Astrocyte of the spinal cord (primary cell): ENCODE results near the gene TIMP4.

ENCODE experiments used
- DNase-seq: peaks from one replicate; pipeline ENCODE4 v3.0.0; 2011; ENCODE audit warnings: low read depth, low spot score
- H3K4me3 ChIP-seq: 2 replicates; pipeline ENCODE4 v1.5.1; 2011; ENCODE audit warnings: low read depth, mild to moderate bottlenecking, low read length, moderate library complexity
- in situ Hi-C: cut with HindIII; loops from 2 replicates; pipeline ENCODE4 v1.10.0; 2017; ENCODE audit warnings: low sequenced_read_pairs
- TF ChIP-seq, protein P1 (sequence below): IDR thresholded peaks from 2 replicates; pipeline ENCODE4 v1.5.1; 2012; ENCODE audit warnings: low read depth, mild to moderate bottlenecking, low read length, inconsistent platforms

Gene TIMP4

DNA sequence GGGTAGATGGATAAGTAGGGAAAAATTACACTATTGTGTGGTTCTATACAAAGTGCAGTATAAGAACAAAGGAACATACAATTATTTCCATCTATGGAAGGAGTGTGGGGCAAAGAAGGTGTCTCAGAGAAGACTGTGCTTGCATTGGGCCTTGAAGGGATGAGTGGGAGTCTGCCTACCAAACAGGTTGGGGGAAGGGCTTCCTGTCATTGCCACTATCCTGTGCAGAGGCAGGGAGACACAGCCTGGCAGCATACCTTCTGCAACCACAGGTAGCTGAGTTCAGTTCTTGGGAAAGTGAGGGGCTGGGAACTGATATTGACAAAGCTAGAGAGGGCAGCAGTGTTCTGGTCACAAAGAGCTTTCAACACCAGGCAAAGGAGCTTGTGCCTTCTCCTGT lies 3.4 kb downstream of the TIMP4 start:
- in situ Hi-C loops, result no loop called here
- no peak for DNase-seq

DNA sequence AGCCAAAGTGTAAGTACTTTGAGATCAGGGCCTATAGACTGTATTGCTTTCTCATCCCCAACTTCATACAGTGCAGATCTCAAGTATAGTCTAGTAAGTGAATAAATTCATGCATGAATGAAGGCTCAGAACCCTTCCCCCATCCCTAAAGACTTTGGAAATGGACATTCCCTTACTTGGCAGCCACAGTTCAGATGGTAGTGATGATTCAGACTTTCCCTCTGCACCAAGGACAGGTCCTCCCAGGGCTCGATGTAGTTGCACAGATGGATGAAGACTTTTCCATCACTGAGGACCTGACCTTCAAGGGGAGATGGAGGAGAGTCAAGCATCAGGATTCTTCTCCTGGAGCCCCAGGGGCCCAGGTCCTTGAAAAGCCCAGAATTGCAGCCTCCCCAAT lies 4.6 kb downstream of the TIMP4 start:
- peak; percentile 22 for DNase-seq
- H3K4me3 ChIP-seq, result no peak overlapping the region
- in situ Hi-C loops, result no loop called here
- TF ChIP-seq, protein P1, sequence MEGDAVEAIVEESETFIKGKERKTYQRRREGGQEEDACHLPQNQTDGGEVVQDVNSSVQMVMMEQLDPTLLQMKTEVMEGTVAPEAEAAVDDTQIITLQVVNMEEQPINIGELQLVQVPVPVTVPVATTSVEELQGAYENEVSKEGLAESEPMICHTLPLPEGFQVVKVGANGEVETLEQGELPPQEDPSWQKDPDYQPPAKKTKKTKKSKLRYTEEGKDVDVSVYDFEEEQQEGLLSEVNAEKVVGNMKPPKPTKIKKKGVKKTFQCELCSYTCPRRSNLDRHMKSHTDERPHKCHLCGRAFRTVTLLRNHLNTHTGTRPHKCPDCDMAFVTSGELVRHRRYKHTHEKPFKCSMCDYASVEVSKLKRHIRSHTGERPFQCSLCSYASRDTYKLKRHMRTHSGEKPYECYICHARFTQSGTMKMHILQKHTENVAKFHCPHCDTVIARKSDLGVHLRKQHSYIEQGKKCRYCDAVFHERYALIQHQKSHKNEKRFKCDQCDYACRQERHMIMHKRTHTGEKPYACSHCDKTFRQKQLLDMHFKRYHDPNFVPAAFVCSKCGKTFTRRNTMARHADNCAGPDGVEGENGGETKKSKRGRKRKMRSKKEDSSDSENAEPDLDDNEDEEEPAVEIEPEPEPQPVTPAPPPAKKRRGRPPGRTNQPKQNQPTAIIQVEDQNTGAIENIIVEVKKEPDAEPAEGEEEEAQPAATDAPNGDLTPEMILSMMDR, result no peak

More for the DNA sequence above, 3.4 kb downstream of the TIMP4 start:
- H3K4me3 ChIP-seq, result no peak overlapping the region
- TF ChIP-seq, protein P1, result no peak

DNA sequence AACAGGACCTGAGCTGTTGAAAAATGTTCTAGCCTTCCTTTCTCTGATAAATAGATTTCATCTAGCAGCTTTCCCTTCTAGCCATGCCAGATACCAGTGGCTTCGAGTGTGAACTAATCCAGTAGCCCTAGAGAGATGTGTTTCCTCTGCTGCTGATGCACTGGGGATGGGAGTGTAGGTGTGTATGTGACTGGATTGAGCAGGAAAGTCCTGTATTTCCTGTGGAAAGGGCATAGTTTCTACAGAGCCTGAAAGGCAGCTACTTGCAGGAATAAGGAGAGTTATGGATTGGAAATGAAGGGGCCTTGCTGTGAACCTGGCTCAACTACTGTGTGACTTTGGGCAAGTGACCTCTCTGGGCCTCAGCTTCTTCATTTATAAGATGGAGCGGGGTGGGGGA lies 8.6 kb downstream of the TIMP4 start:
- H3K4me3 ChIP-seq, result no peak overlapping the region
- in situ Hi-C loops, result no loop called here
- TF ChIP-seq, protein P1, result no peak
- no peak for DNase-seq

DNA sequence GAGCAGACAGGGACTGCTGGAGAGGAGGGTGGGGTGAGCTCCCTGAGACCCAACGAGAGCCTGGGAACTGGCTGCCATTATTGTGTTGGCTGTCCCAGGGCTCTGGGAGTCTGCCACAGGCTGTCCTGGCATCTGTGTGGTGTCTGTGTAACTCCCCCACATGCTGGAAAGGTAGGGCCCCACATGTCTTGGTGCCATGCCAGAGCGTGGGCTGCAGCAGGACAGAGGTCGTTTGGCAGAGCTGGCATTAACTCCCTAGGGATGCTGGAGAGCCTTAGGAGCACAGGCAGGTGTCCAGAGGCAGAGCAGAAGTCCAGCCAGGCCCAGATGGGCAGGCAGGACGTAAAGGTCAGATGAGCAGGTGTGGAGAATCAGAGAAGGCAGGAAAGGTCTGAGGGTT lies 9.7 kb downstream of the TIMP4 start:
- H3K4me3 ChIP-seq, result no peak overlapping the region
- DNase-seq, result no peak
- TF ChIP-seq, protein P1, result no peak
- in situ Hi-C loops, result no loop called here

DNA sequence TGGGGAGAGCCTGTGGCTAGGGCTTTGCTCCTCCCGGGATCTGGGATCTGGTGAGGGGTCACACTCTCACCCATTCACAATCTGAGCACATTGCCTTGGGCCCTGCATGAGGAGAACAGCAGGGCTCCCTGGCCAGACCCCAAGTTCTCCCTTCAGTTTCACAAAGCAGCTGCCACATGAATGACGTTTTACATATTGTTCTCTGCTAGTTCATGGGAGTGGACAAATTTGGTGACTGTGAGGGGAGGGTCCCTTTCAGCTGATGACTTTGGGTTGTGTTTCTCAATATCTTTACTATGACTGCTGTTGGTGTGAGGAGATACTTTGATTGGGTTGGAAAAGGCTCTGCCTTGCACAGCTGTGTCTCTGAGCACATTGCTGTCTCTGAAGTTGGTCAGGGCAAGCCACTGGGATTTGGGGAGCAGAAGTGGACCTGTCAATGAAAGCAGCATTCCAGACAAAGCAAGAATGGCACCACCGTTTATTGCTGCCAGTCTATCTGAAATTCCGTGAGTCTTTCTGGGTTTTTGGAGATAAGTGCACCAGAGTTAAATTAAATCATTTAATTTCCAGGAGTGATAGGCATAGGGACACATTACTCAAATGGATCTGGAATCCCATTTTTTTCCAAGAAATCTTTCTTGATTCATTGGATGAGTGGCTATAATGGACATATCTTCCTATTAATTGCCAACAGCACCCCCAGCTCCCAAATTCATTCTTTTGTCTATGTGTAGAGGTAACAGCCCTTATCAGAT lies 10.3 kb downstream of the TIMP4 start:
- in situ Hi-C loops, result no loop called here
- H3K4me3 ChIP-seq, result no peak overlapping the region
- TF ChIP-seq, protein P1, result no peak

DNA sequence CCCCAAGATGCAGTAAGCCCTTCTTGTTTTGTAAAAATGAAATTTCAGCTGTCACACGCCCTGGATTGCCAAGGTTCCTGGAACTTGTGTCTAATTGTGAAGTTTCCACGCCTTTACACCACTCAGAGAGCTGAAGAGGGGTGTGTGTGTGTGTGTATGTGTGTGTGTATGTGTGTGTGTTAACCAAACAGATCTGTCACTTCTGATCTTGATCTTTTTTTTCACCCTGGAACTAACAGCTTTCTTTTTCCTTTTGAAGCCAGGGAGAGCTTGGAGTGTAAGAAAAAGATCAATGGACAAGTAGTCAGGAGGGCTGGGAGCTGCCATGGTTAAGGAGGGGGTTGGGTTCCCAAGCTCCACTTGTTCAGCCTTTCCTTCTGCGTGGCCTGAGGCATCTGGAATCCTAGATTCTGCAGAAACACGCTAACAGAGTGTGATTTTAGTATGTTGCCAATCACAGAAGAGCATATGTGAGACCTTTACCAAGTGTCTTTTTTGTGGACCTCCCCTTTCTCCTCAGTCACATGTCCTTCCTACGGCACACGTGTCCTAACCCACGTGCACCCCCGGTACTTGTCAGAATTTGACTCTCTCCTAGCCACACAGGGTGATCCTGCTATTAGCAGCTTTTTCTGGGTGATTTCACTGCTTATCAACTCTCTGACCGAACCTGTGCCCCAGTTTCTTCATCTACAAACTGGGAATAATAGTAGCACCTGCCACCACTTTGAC lies 11.5 kb downstream of the TIMP4 start:
- in situ Hi-C loops, result no loop called here
- TF ChIP-seq, protein P1, result no peak
- H3K4me3 ChIP-seq, result no peak overlapping the region

More for the DNA sequence above, 10.3 kb downstream of the TIMP4 start:
- peak; percentile 35 for DNase-seq

More for the DNA sequence above, 11.5 kb downstream of the TIMP4 start:
- no peak for DNase-seq
